22Rv1 (cell line): Measurements from ENCODE around the gene ST7L.

ENCODE experiments used
- H3K27ac ChIP-seq: fragments of 450-650 bp; 2 replicates; pipeline ENCODE4 v1.5.1; 2017
- ZFX ChIP-seq: fragments of 450-650 bp; IDR thresholded peaks from 2 replicates; pipeline ENCODE4 v1.6.1; 2017; ENCODE audit warnings: antibody characterized with exemption, borderline replicate concordance
- TF ChIP-seq, protein P1 (sequence below): fragments of 450-650 bp; IDR thresholded peaks from 2 replicates; pipeline ENCODE4 v1.5.1; 2017; ENCODE audit warnings: mild to moderate bottlenecking

The ST7L gene

DNA sequence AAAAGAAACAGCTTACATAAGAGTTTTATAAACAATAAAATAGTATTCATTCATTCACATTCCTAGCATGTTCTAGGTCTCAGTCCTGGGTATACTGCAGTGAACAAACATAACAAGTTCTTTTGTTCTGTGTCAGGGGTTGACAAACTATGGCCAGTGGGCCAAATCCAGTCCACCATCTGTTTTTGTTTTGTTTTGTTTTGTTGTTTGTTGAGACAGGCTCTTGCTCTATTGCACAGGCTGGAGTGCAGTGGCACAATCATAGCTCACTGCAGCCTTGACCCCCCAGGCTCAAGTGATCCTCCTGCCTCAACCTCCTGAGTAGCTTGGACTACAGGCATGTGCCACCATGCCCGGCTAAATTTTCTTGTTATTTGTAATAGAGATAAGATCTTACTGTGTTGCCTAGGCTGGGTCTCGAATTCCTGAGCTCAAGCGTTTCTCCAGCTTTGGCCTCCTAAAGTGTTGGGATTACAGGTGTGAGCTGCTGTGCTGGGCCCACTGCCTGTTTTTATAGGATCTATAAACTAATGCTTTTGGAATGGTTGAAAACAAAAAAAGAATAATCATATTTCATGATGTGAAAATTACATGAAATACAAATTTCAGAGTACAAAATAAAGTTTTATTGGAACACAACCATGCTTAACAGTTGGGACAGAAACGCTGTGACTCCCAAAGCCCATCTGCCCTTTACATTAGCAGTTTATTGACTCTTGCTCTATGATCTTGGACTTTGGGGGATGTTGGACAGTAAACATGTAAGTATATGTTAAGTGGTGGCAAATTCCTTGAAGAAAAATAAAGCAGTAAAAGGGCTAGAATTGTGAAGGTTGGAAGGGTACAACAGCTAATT is 18.5 kb upstream of the ST7L start:
- TF ChIP-seq, protein P1, sequence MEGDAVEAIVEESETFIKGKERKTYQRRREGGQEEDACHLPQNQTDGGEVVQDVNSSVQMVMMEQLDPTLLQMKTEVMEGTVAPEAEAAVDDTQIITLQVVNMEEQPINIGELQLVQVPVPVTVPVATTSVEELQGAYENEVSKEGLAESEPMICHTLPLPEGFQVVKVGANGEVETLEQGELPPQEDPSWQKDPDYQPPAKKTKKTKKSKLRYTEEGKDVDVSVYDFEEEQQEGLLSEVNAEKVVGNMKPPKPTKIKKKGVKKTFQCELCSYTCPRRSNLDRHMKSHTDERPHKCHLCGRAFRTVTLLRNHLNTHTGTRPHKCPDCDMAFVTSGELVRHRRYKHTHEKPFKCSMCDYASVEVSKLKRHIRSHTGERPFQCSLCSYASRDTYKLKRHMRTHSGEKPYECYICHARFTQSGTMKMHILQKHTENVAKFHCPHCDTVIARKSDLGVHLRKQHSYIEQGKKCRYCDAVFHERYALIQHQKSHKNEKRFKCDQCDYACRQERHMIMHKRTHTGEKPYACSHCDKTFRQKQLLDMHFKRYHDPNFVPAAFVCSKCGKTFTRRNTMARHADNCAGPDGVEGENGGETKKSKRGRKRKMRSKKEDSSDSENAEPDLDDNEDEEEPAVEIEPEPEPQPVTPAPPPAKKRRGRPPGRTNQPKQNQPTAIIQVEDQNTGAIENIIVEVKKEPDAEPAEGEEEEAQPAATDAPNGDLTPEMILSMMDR, result no peak
- peak overlapping the region; percentile 68 for H3K27ac ChIP-seq

DNA sequence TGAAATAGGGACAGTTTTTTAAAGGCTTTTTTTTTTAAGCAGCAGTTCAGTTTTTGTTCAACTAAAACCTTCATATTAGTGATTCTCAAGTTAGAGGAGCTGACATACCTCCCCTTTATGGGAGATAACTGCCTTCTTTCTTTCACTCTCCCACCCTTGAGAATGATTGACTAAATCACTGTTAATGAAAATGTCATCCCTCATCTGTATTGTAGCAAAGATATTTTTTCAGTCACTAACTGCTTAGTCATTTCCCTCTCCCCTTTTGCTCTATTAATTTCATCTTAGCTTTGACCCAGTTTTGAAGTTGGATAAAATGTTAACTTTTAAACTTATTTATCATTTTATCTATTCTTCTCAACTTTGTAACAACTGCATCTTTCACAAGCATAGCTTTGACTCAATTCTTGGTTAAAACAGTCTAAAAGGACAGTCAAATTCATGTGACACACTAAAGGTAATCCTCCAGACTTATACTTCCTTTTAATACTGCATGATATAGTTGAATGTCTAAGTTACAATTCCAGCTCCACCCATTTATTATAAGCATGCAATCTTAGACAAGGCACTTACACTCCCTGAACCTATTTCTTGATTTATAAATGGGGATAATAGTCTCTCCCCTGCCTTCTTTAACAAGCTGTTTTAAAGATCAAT is 17.8 kb upstream of the ST7L start:
- peak overlapping the region; percentile 68 for H3K27ac ChIP-seq
- TF ChIP-seq, protein P1, result no peak
- no peak for TF ChIP-seq ZFX

DNA sequence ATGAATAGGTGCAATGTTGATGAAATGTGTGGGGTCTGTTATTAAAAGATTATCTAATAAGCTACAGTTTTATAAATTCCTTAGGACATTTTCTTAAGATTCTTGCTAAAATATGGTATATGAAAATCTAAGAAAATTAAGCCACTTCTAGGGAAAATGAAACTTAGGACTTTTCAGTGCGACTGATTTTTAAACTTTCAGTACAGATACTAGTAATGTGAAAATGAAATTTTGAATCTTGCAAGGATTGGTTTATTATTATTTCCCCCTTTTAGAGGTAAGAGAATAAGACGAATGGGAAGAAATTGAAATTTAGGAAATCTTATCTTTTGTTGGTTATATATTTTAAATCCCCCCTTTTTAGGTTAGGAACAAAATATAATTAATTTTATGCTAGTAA is 17.1 kb upstream of the ST7L start:
- peak overlapping the region; percentile 68 for H3K27ac ChIP-seq

DNA sequence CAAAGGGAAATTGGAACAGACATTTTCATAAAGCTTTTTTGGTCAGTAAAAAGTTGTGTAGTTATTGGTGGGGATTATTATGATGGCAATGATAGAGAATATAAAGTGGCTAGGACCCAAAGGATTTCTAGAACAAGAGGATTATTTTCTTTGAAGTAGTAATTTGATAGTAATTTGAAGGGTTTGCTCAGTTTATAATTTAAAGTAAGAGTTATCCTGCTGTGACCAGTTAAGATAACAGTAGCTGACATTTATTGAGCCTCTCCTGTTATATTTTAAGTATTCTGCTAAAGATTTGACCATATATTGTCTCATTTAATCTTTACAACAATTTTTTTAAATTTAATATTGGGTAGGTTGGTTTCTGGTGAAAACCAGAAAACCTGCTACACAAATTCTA is 15.4 kb upstream of the ST7L start:
- TF ChIP-seq, protein P1, result no peak
- no peak for TF ChIP-seq ZFX
- H3K27ac ChIP-seq, result no peak overlapping the region

More for the DNA sequence above, 17.1 kb upstream of the ST7L start:
- no peak for TF ChIP-seq ZFX
- TF ChIP-seq, protein P1, result no peak

DNA sequence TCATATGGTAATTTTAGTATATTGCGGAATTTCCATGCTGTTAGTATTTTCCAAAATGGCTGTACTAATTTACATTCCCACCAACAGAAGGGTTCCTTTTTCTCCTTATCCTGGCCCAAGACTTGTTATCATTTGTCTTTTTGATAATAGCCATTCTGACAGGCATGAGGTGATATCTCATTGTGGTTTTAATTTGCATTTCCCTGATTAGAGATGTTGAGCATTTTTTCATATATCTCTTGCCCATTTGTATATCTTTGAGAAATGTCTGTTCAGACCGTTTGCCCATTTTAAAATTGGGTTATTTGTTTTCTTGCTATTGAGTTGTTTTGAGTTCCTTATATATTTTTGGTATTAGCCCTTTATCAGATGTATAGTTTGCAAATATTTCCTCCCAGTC is 14.7 kb upstream of the ST7L start:
- H3K27ac ChIP-seq, result no peak overlapping the region
- TF ChIP-seq ZFX, result no peak
- TF ChIP-seq, protein P1, result no peak

DNA sequence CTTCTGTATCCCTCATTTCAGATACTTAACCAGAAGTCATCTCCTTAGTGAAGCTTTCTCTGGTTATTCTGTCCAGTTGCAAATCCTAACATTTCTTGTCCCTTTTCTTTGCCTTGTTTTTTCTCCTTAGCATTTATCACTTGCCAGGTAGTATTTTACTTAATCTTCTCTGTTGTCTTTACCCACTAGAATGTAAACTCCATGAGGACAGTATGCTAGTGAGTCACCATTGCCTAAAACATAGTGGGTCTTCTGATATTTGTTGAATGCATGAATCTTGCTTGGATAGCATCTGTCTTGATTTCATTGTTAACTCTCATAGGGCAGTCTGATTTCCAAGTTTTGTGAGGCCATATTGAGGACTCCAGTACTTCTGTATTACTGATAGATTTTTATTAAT is 10.3 kb upstream of the ST7L start:
- H3K27ac ChIP-seq, result no peak overlapping the region
- TF ChIP-seq, protein P1, result no peak
- no peak for TF ChIP-seq ZFX

DNA sequence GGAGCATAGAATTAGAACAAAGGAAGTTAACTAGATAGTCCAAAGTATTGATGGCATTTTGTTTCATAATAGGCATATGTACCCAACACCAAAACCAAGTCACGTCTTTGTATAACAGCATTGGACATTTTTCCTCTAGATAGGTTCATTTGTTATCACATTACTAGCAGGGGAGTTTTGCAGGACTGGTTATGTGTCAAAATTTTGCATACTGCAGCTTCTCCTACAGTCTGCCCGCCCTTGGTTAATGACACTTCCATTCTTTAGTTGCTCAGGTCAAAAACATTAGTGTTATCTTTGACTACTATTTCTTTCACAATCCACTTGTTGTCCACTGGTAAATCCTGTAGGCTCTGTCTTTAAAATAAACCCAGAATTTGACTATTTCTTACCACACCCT is 9.6 kb upstream of the ST7L start:
- H3K27ac ChIP-seq, result no peak overlapping the region

More for the DNA sequence above, 9.6 kb upstream of the ST7L start:
- TF ChIP-seq ZFX, result no peak
- TF ChIP-seq, protein P1, result no peak
